ENCODE measurements around the gene CBLN3.

CBLN3 gene

GRCh38 chr14:24438223-24439097, 9.0 kb upstream of the CBLN3 start:
- no peak for DNase-seq (ENCODE audit: low read depth in 2 of 2)
- no peak for TF ChIP-seq CTCF (IDR thresholded peaks at IDR 0.05; ENCODE audit: low read depth, low read length)
- H3K4me3 ChIP-seq (replicated peaks in 1 of 2; ENCODE audit: low read depth in 2 of 2, low read length in 2 of 2), result no peak overlapping the region

- no peak overlapping the region for H3K4me3 ChIP-seq (replicated peaks in 1 of 2; ENCODE audit: low read depth in 2 of 2, low read length in 2 of 2)
- DNase-seq (ENCODE audit: low read depth in 2 of 2), result no peak
- TF ChIP-seq CTCF (IDR thresholded peaks at IDR 0.05; ENCODE audit: low read depth, low read length), result no peak
Measured at GRCh38 chr14:24437736-24438067, 8.2 kb upstream of the CBLN3 start.

- no peak for TF ChIP-seq CTCF (IDR thresholded peaks at IDR 0.05; ENCODE audit: low read depth, low read length)
- no peak for DNase-seq (ENCODE audit: low read depth in 2 of 2)
- no peak overlapping the region for H3K4me3 ChIP-seq (replicated peaks in 1 of 2; ENCODE audit: low read depth in 2 of 2, low read length in 2 of 2)
Measured at GRCh38 chr14:24437020-24437735, 7.7 kb upstream of the CBLN3 start.

GRCh38 chr14:24436355-24437019, 7.0 kb upstream of the CBLN3 start:
- no peak overlapping the region for H3K4me3 ChIP-seq (replicated peaks in 1 of 2; ENCODE audit: low read depth in 2 of 2, low read length in 2 of 2)
- peak; percentile 87 to 91 for DNase-seq (ENCODE audit: low read depth in 2 of 2)
- peak; percentile 79 for TF ChIP-seq CTCF (IDR thresholded peaks at IDR 0.05; ENCODE audit: low read depth, low read length)

- no peak overlapping the region for H3K4me3 ChIP-seq (replicated peaks in 1 of 2; ENCODE audit: low read depth in 2 of 2, low read length in 2 of 2)
- TF ChIP-seq CTCF (IDR thresholded peaks at IDR 0.05; ENCODE audit: low read depth, low read length), result no peak
- no peak for DNase-seq (ENCODE audit: low read depth in 2 of 2)
Measured at GRCh38 chr14:24435998-24436354, 6.5 kb upstream of the CBLN3 start.

GRCh38 chr14:24435192-24435810, 5.8 kb upstream of the CBLN3 start:
- no peak overlapping the region for H3K4me3 ChIP-seq (replicated peaks in 1 of 2; ENCODE audit: low read depth in 2 of 2, low read length in 2 of 2)
- DNase-seq (ENCODE audit: low read depth in 2 of 2), result no peak
- no peak for TF ChIP-seq CTCF (IDR thresholded peaks at IDR 0.05; ENCODE audit: low read depth, low read length)

All from cardiac fibroblast (primary cell).